Bronchial epithelial cell (primary cell): ENCODE data around the gene EMX1. TPM values are rescaled to one million over a fixed set of nuclear protein-coding genes. Genes with fewer than 3 reads are reported as not detected.
A peak's percentile ranks its signal among the peaks of the same experiment; 100 is the strongest.

ENCODE experiments used
- DNase-seq: peaks from one replicate; pipeline ENCODE4 v3.0.0-alpha.2; 2010; ENCODE audit warnings: low read depth
- FAIRE-seq: peaks from 2 replicates; lab custom pipeline; 2011; peaks lifted over from hg19 to GRCh38; lab: Jason Lieb, UNC
- H3K27me3 ChIP-seq: 2 replicates; pipeline ENCODE4 v1.5.1; 2011; ENCODE audit warnings: low read length; ENCODE audit not compliant: control insufficient read depth, insufficient read depth
- H3K36me3 ChIP-seq: 2 replicates; pipeline ENCODE4 v1.5.1; 2011; ENCODE audit warnings: low read length; ENCODE audit not compliant: control insufficient read depth, insufficient read depth
- H3K4me3 ChIP-seq: 2 replicates; pipeline ENCODE4 v1.5.1; 2011; ENCODE audit warnings: mild to moderate bottlenecking, low read depth, low read length, control low read depth
- CTCF ChIP-seq: IDR thresholded peaks from 2 replicates; pipeline ENCODE4 v1.5.1; 2011; ENCODE audit warnings: mild to moderate bottlenecking, moderate library complexity, low read length, control low read depth, inconsistent platforms; ENCODE audit not compliant: insufficient read depth, severe bottlenecking
- total RNA-seq: library from RNA; depleted of rRNA; stranded (reverse); fragments of >200 nt; gene quantifications from 2 replicates; pipeline ENCODE4 v1.2.1, GENCODE V29; 2014

The EMX1 gene
- total RNA-seq, 1 donor from 2014 or later: 0.26 TPM

- FAIRE-seq (peak; percentile 40), DNase-seq (no peak)
- Histone ChIP-seq H3K27me3 (no peaks in the 10 kb centered on the region), H3K36me3 (no peaks in the 10 kb centered on the region), H3K4me3 (no peak overlapping the region)
- TF ChIP-seq CTCF: no peak
Measured at GRCh38 chr2:72965770-72966450, 48.6 kb downstream of the EMX1 start.

GRCh38 chr2:72968286-72968685 lies 51.0 kb downstream of the EMX1 start:
- no peaks in the 10 kb centered on the region for H3K27me3 ChIP-seq
- H3K4me3 ChIP-seq: no peak overlapping the region
- FAIRE-seq (no peak), DNase-seq (no peak)
- no peaks in the 10 kb centered on the region for H3K36me3 ChIP-seq
- no peak for TF ChIP-seq CTCF

- TF ChIP-seq CTCF: no peak
- DNase-seq (no peak), FAIRE-seq (no peak)
- no peak overlapping the region for H3K4me3 ChIP-seq
- H3K27me3 ChIP-seq: no peaks in the 10 kb centered on the region
- H3K36me3 ChIP-seq: no peaks in the 10 kb centered on the region
Measured at GRCh38 chr2:72969706-72970105, 52.4 kb downstream of the EMX1 start.

GRCh38 chr2:72971036-72971435 lies 53.7 kb downstream of the EMX1 start:
- no peak for TF ChIP-seq CTCF
- Histone ChIP-seq H3K27me3 (no peaks in the 10 kb centered on the region), H3K36me3 (no peaks in the 10 kb centered on the region), H3K4me3 (no peak overlapping the region)
- DNase-seq (no peak), FAIRE-seq (no peak)

- H3K27me3 ChIP-seq: no peaks in the 10 kb centered on the region
- FAIRE-seq (peak; percentile 7), DNase-seq (no peak)
- H3K4me3 ChIP-seq: no peak overlapping the region
- H3K36me3 ChIP-seq: no peaks in the 10 kb centered on the region
- no peak for TF ChIP-seq CTCF
Measured at GRCh38 chr2:72972352-72973136, 55.2 kb downstream of the EMX1 start.
